HFF-Myc (cell line): ENCODE results near the gene RNFT2.

Source experiments
- DNase-seq: peaks from one replicate; pipeline ENCODE4 v3.0.0-alpha.2; 2011; ENCODE audit warnings: low read depth; ENCODE audit errors: extremely low read depth
- H3K4me3 ChIP-seq: replicated peaks from 2 replicates; pipeline ENCODE4 v1.5.1; 2011; ENCODE audit warnings: low read depth, mild to moderate bottlenecking, control low read depth, low read length
- TF ChIP-seq, protein P1 (sequence below): IDR thresholded peaks from 2 replicates; pipeline ENCODE4 v1.5.1; 2012; ENCODE audit warnings: mild to moderate bottlenecking, low read depth, low read length, control low read depth; ENCODE audit errors: missing control alignments

The RNFT2 gene

DNA sequence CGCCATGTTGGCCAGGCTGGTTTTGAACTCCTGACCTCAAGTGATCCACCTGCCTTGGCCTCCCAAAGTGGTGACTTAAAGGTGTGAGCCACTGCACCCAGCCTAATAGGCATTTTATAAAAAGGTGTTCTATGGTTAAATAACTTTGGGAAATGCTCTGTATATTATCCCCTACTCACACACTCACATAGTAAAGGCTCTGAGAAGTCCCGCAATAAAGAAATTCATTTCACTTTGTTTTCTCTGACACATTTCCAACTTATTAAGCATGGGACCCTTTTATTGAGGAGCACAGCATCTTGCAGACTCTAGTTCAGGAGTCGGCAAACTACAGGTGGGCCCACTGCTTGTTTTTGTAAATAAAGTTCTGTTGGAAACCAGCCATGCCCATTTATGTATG, 63.9 kb downstream of the RNFT2 start:
- TF ChIP-seq, protein P1, sequence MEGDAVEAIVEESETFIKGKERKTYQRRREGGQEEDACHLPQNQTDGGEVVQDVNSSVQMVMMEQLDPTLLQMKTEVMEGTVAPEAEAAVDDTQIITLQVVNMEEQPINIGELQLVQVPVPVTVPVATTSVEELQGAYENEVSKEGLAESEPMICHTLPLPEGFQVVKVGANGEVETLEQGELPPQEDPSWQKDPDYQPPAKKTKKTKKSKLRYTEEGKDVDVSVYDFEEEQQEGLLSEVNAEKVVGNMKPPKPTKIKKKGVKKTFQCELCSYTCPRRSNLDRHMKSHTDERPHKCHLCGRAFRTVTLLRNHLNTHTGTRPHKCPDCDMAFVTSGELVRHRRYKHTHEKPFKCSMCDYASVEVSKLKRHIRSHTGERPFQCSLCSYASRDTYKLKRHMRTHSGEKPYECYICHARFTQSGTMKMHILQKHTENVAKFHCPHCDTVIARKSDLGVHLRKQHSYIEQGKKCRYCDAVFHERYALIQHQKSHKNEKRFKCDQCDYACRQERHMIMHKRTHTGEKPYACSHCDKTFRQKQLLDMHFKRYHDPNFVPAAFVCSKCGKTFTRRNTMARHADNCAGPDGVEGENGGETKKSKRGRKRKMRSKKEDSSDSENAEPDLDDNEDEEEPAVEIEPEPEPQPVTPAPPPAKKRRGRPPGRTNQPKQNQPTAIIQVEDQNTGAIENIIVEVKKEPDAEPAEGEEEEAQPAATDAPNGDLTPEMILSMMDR = no peak
- no peak overlapping the region for H3K4me3 ChIP-seq
- DNase-seq = no peak

DNA sequence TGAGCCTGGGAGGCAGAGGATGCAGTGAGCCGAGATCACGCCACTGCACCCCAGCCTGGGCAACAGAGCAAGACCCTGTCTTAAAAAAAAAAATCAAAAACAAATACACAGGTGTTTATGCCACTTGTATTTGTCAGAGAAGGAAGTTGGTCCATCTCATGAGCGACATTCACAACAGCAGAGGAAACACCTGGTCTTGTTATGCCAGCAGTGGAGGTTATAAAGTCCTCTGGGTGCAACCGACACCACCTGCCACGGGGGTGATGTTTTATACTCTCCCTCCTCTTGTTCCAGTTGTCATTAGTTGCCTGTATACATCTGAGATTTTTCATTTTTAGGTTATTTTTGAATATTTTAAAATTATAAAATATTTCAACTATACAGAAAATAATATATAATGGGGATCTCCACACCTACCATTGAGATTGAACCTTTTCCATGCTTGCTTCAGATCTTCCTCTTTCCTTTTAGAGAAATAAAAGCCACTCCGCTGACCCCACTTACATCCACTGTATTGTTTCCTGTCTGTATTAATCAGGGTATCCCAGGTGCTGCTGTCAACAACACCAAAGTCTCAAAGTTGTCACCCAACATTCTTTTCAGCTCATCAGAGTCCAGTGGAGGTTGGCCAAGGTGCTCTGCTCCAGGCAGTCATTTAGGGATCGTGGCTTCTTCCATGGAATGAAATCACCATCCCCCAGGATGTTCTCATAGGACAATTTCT, 65.1 kb downstream of the RNFT2 start:
- TF ChIP-seq, protein P1 = no peak
- H3K4me3 ChIP-seq = no peak overlapping the region
- DNase-seq = no peak

DNA sequence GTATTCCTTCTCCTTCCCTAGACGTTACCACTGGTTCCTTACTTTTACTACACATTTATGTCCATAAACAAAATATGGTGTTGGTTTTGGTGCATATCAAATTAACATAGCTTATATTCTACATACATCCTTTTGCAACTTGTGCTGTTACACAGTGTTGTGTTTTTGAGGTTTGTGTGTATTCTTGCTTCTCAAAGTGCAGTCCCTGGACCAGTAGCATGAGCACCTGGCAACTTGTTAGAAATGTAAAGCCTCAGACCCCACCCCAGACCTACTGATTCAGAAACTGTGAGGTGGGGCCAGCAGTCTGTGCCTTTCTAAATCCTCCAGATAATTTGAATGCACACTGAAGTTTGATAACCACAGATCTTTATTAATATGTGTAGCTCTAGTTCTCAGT, 65.9 kb downstream of the RNFT2 start:
- no peak overlapping the region for H3K4me3 ChIP-seq
- TF ChIP-seq, protein P1 = no peak
- no peak for DNase-seq

DNA sequence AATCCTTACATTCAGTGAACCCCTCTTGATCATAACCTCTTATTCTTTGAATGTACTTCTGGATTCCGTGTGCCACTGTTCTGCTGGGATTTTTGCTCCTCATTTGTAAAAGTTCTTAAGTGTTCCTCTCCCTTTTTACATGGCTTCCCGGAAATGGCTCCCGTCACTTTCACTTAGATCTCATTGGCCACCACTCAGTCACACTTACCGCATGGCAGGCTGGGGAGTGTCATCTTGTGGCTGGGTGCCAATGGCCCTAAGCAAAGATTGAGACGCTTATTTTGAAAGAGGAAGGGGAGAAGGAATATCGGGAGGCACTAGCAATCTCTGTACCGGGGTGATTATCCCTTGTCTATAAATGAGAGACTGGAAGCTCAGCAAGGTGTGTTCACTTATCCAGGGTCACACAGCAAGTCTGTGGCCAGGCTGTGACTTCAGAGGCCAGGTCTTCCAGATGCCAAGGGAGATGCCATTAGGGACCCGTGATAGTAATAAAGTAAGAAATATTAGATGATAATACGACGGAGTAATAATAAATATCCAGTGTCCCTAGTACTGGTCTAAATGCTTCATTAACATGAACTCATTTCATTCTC, 68.8 kb downstream of the RNFT2 start:
- H3K4me3 ChIP-seq = no peak overlapping the region
- no peak for DNase-seq
- TF ChIP-seq, protein P1 = no peak

DNA sequence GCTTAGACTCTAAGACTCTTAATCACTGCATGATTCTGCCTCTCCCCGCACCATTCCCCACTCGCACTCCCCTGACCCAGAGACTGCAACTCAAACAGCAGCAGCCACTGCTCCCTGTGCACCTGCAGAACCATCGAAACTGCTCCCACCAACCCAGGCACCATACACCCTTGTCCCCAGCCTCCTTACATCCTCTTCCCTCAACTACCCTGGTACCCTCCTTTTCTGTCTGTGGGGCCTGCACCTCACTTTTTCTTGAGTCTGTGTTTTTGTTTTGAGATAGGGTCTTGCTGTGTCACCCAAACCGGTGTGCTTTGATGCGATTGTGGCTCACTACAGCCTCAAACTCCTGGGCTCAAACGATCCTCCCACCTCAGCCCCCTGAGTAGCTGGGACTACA, 69.4 kb downstream of the RNFT2 start:
- H3K4me3 ChIP-seq = no peak overlapping the region
- DNase-seq = no peak
- TF ChIP-seq, protein P1 = no peak

DNA sequence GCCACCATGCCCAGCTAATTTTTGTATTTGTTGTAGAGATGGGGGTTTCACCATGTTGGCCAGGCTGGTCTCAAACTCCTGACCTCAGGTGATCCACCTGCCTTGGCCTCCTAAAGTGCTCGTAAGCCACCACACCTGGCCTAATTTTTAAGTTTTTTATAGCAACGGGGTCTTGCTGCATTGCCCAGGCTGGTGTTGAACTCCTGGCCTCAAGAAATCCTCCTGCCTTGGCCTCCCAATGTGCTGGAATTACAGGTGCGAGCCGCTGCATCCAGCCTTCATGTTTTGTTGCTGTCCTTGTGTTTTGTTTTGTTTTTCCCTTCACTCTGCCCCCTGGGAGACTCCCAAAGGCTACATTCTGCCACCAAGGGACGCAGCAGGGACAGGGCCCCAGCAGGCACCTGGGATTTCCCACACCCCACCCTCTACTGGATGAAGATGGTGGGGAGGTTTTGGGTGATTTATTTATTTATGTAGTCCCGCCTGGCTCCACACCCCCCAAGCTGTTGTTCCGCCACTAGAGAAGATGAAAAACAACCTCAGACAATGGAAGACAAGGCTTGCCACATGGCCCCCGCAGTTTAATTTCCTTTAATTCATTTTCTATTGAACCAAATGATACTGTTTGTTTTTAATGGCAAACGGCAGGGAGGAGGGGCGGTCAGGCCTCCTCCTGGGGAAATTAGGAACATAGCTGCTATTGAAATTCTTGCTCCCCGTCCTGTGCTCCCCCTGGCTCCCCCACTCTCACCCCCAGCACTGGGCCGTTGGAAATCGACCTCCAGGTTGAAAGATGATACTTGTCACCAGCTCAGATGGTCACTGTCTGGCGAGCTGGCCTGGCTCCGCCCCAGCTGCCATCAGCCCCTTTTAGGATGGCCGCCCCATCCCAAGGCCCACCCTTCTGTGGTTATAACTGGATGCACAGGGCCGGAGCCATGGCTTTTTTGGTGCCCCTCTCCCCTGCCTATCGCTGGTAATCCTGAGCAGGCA, 70.3 kb downstream of the RNFT2 start:
- TF ChIP-seq, protein P1 = no peak
- DNase-seq = no peak
- no peak overlapping the region for H3K4me3 ChIP-seq
